Lower leg skin (tissue), 3 donors: ENCODE results near the gene FAM8A1.

Source experiments
- CTCF ChIP-seq, 3 donors: fragments of 450-650 bp; IDR thresholded peaks; one replicate each; pipeline ENCODE4 v1.5.1; 2016; ENCODE audit warnings: antibody characterized with exemption in 3 of 3, mild to moderate bottlenecking in 3 of 3, moderate library complexity in 2 of 3
- POLR2A ChIP-seq, 2 donors: fragments of 450-650 bp; IDR thresholded peaks; one replicate each; pipeline ENCODE4 v1.6.1; 2016 to 2017; ENCODE audit warnings: antibody characterized with exemption in 2 of 2, mild to moderate bottlenecking in 1 of 2, moderate library complexity in 1 of 2

GRCh38 chr6:17588011-17588410, 12.1 kb upstream of the FAM8A1 start:
- TF ChIP-seq CTCF (IDR thresholded peaks at IDR 0.05) (no peak), POLR2A (IDR thresholded peaks at IDR 0.05) (no peak)
